Spleen (tissue), 7 donors: Measurements from ENCODE around the gene SEC14L6.

Experiments used
- POLR2A ChIP-seq, 3 donors: fragments of 450-650 bp; IDR thresholded peaks; one replicate each; pipeline ENCODE4 v1.5.1; 2017; ENCODE audit warnings: antibody characterized with exemption in 3 of 3, mild to moderate bottlenecking in 1 of 3
- POLR2AphosphoS5 ChIP-seq, 3 donors: sonication (generic); formaldehyde crosslinking; IDR thresholded peaks; one replicate each; pipeline ENCODE4 v1.5.1; 2017; ENCODE audit warnings: antibody characterized with exemption in 3 of 3
- TF ChIP-seq, protein P1 (sequence below), 11 experiments: fragments of 200-600 bp in 7 of 11; fragments of 450-650 bp in 4 of 11; sonication (generic) in 4 of 11; IDR thresholded peaks in 8 of 11; conservative IDR thresholded peaks in 3 of 11; 1 replicate in 7 of 11; 2 replicates in 4 of 11; pipeline versions ENCODE4 v1.4.0 to v1.8.0; 2016 to 2021; ENCODE audit warnings: antibody characterized with exemption in 11 of 11, inconsistent platforms in 4 of 11, mild to moderate bottlenecking in 1 of 11
- donor health status: DM: no; HTN: no; CAD: no; lungs with moderate emphysema.
- donor health status: DM: no; HTN: no; CAD: no.
- donor health status: DM: no; HTN: no; CAD: no.

DNA sequence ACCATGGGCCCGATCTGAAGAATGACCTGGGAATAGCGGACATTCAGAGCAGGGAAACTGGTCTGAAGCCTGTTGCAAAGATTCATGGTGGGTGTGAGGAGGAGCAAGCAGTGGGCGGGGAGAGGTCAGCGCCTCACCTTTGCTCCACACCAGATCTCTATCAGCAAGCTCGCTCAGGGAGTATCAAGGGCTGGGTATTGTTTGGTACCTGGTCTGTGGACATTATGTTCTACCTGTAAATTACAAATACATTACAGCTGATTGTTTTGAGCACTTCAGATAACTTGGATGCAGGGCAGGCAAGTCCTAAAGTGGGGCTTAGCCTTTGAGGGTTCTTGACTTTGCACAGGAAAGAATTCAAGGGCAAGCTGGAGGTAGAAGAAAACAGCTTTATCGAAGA, 30.3 kb downstream of the SEC14L6 start:
- TF ChIP-seq POLR2A (IDR thresholded peaks at IDR 0.05) = no peak
- TF ChIP-seq, protein P1, sequence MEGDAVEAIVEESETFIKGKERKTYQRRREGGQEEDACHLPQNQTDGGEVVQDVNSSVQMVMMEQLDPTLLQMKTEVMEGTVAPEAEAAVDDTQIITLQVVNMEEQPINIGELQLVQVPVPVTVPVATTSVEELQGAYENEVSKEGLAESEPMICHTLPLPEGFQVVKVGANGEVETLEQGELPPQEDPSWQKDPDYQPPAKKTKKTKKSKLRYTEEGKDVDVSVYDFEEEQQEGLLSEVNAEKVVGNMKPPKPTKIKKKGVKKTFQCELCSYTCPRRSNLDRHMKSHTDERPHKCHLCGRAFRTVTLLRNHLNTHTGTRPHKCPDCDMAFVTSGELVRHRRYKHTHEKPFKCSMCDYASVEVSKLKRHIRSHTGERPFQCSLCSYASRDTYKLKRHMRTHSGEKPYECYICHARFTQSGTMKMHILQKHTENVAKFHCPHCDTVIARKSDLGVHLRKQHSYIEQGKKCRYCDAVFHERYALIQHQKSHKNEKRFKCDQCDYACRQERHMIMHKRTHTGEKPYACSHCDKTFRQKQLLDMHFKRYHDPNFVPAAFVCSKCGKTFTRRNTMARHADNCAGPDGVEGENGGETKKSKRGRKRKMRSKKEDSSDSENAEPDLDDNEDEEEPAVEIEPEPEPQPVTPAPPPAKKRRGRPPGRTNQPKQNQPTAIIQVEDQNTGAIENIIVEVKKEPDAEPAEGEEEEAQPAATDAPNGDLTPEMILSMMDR (IDR thresholded peaks at IDR 0.05 in 8 of 11, conservative IDR thresholded peaks at IDR 0.05 in 3 of 11) = no peak
- TF ChIP-seq POLR2AphosphoS5 (IDR thresholded peaks at IDR 0.05) = no peak
